ENCODE results near the gene SYNDIG1. TPM values are rescaled to one million over a fixed set of nuclear protein-coding genes. Genes with fewer than 3 reads are reported as not detected.

Gene SYNDIG1
- total and polyA plus RNA-seq, 9 of the 15 experiments (the other 6 are each of a cell fraction or from before 2014, with no cell fraction given), result not detected

- TF ChIP-seq MLLT1 (IDR thresholded peaks at IDR 0.05), result no peak
- TF ChIP-seq DMBX1 (CRISPR knock-in tag; IDR thresholded peaks at IDR 0.05; ENCODE audit: borderline replicate concordance), result no peak
- TF ChIP-seq ZBTB5 (IDR thresholded peaks at IDR 0.05), result no peak
Measured at GRCh38 chr20:24518515-24518914, 49.1 kb downstream of the SYNDIG1 start (continued).

- Histone ChIP-seq H3K9me1 (ENCODE audit: control insufficient read depth, insufficient read depth, low read length) (no peaks in the 10 kb centered on the region), H3K4me2 (ENCODE audit: insufficient read depth, low read length) (no peak overlapping the region), H3K4me3 (no peak overlapping the region), H3K9me3 (replicated peaks; ENCODE audit: control insufficient read depth, insufficient read depth, low read depth, low read length) (no peaks in the 10 kb centered on the region), H3K36me3 (ENCODE audit: control insufficient read depth, insufficient read depth, low read length) (no peaks in the 10 kb centered on the region), H3K27ac (ENCODE audit: extremely low read depth, low read depth, low read length) (no peak overlapping the region), H3K79me2 (ENCODE audit: control insufficient read depth, insufficient read depth, low read length) (no peaks in the 10 kb centered on the region), H3K27me3 (ENCODE audit: control insufficient read depth in 2 of 2, insufficient read depth in 2 of 2, low read length in 2 of 2) (no peaks in the 10 kb centered on the region; a peak in 1 of 5 replicates), H3K9ac (ENCODE audit: insufficient read depth in 1 of 2, low read depth in 2 of 2, low read length in 2 of 2) (no peak overlapping the region), H2AFZ (ENCODE audit: low read depth, low read length) (no peak overlapping the region), H4K20me1 (replicated peaks; ENCODE audit: control insufficient read depth, insufficient read depth, low read length) (no peaks in the 10 kb centered on the region), H3K4me1 (replicated peaks in 1 of 2; ENCODE audit: control insufficient read depth in 2 of 2, insufficient read depth in 2 of 2, low read length in 2 of 2) (no peaks in the 10 kb centered on the region)
- 7% methylated on average over 1 of the region's 6 CpGs for WGBS (ENCODE audit: insufficient coverage, low coverage, missing lambda C conversion rate)
- ChIA-PET POLR2A (no interaction called here), CTCF (ENCODE audit: low intra/inter-chr PET ratio) (no interaction called here)
- in situ Hi-C loops (cut with MboI), result no loop called here
- BruUV-seq (replicated peaks), result no TSS peak
- ATAC-seq (no peak), DNase-seq (ENCODE audit: extremely low read depth in 1 of 4, low spot score in 3 of 4) (no peak), FAIRE-seq (no peak)
- intact Hi-C loops (cut with micrococcal nuclease), result no loop called here
- no peak for TF ChIP-seq FOXM1 (IDR thresholded peaks at IDR 0.05; ENCODE audit: low read depth)
- TF ChIP-seq FOXM1 (CRISPR knock-in tag; IDR thresholded peaks at IDR 0.05; ENCODE audit: low read depth), result no peak
- TF ChIP-seq ZNF75A (CRISPR knock-in tag; IDR thresholded peaks at IDR 0.05), result no peak
- no peak for TF ChIP-seq TEAD4 (IDR thresholded peaks at IDR 0.05; ENCODE audit: low read length)
- TF ChIP-seq TEAD4 (CRISPR knock-in tag; IDR thresholded peaks at IDR 0.05; ENCODE audit: borderline replicate concordance), result no peak
- no peak for TF ChIP-seq KLF16 (IDR thresholded peaks at IDR 0.05)
- TF ChIP-seq ELK3 (CRISPR knock-in tag; IDR thresholded peaks at IDR 0.05), result no peak
- TF ChIP-seq E2F6 (IDR thresholded peaks at IDR 0.05; ENCODE audit: borderline replicate concordance in 1 of 2, extremely low read depth in 1 of 2, insufficient read depth in 1 of 2, insufficient read length in 1 of 2, low read depth in 1 of 2, low read length in 1 of 2, poor library complexity in 1 of 2, severe bottlenecking in 1 of 2), result no peak
- TF ChIP-seq E4F1 (CRISPR knock-in tag; IDR thresholded peaks at IDR 0.05; ENCODE audit: borderline replicate concordance), result no peak
- no peak for TF ChIP-seq CHD2 (IDR thresholded peaks at IDR 0.05; ENCODE audit: low read depth, low read length)
- TF ChIP-seq PHF21A (IDR thresholded peaks at IDR 0.05; ENCODE audit: borderline replicate concordance, low read depth), result no peak
Measured at GRCh38 chr20:24519476-24519875, 50.0 kb downstream of the SYNDIG1 start.
